GM23338 (cell line): ENCODE measurements around the gene TBX6. TPM values are rescaled to one million over a fixed set of nuclear protein-coding genes. Genes with fewer than 3 reads are reported as not detected.

Experiments used
- ATAC-seq: fragments of 200-7000 bp; cut with Tn5 transposase; 3 replicates; pipeline ENCODE4 v1.9.1; 2020
- DNase-seq: peaks from one replicate; pipeline ENCODE4 v3.0.0-alpha.2; 2015; ENCODE audit warnings: low spot score
- H2AFZ ChIP-seq: fragments of 200-600 bp; sonication (generic); 2 replicates; pipeline ENCODE4 v1.8.0; 2016; ENCODE audit warnings: antibody characterized with exemption, mild to moderate bottlenecking, moderate library complexity
- H3F3A ChIP-seq: fragments of 200-600 bp; sonication (generic); replicated peaks from 2 replicates; pipeline ENCODE4 v1.8.0; 2017; ENCODE audit warnings: antibody characterized with exemption, mixed run types, low read depth
- H3K27ac ChIP-seq: fragments of 200-600 bp; sonication (generic); 2 replicates; pipeline ENCODE4 v1.6.1; 2016; ENCODE audit warnings: low read depth
- H3K27me3 ChIP-seq: fragments of 200-600 bp; sonication (generic); 2 replicates; pipeline ENCODE4 v1.8.0; 2016; ENCODE audit warnings: mild to moderate bottlenecking, mixed run types, moderate library complexity; ENCODE audit not compliant: insufficient read depth
- H3K36me3 ChIP-seq: fragments of 200-600 bp; sonication (generic); 2 replicates; pipeline ENCODE4 v1.8.0; 2016; ENCODE audit warnings: mild to moderate bottlenecking; ENCODE audit not compliant: insufficient read depth
- H3K4me1 ChIP-seq: fragments of 200-600 bp; sonication (generic); 2 replicates; pipeline ENCODE4 v1.8.0; 2016; ENCODE audit warnings: mild to moderate bottlenecking, moderate library complexity; ENCODE audit not compliant: insufficient read depth
- H3K4me2 ChIP-seq: fragments of 200-600 bp; sonication (generic); 2 replicates; pipeline ENCODE4 v1.7.1; 2017; ENCODE audit warnings: mixed run types
- H3K4me3 ChIP-seq: fragments of 200-600 bp; sonication (generic); 2 replicates; pipeline ENCODE4 v1.6.1; 2016; ENCODE audit warnings: mixed run types
- H3K79me2 ChIP-seq: fragments of 200-600 bp; sonication (generic); replicated peaks from 2 replicates; pipeline ENCODE4 v1.8.0; 2017; ENCODE audit warnings: mild to moderate bottlenecking; ENCODE audit not compliant: insufficient read depth
- H3K9me2 ChIP-seq: fragments of 200-600 bp; sonication (generic); 2 replicates; pipeline ENCODE4 v1.8.0; 2017; ENCODE audit not compliant: insufficient read depth
- H4K20me1 ChIP-seq: fragments of 200-600 bp; sonication (generic); replicated peaks from 2 replicates; pipeline ENCODE4 v1.8.0; 2017; ENCODE audit warnings: mild to moderate bottlenecking; ENCODE audit not compliant: insufficient read depth
- H3K27ac Mint-ChIP-seq: 2 replicates; pipeline ENCODE4 v1.8.0; 2020; ENCODE audit warnings: inconsistent platforms, mild to moderate bottlenecking, moderate library complexity, mixed read lengths
- H3K27me3 Mint-ChIP-seq: 3 replicates; pipeline ENCODE4 v1.8.0; 2022; ENCODE audit warnings: low read depth, mild to moderate bottlenecking, moderate library complexity, mixed read lengths, inconsistent platforms; ENCODE audit not compliant: insufficient read depth, poor library complexity
- H3K36me3 Mint-ChIP-seq: 3 replicates; pipeline ENCODE4 v1.8.0; 2021; ENCODE audit warnings: low read depth, mild to moderate bottlenecking, inconsistent platforms, moderate library complexity, mixed read lengths
- H3K4me1 Mint-ChIP-seq: 3 replicates; pipeline ENCODE4 v1.8.0; 2020; ENCODE audit warnings: mild to moderate bottlenecking, inconsistent platforms, mixed read lengths
- H3K4me3 Mint-ChIP-seq: 3 replicates; pipeline ENCODE4 v1.8.0; 2021; ENCODE audit warnings: moderate library complexity, mild to moderate bottlenecking, inconsistent platforms, mixed read lengths
- H3K9me3 Mint-ChIP-seq: 3 replicates; pipeline ENCODE4 v1.8.0; 2020; ENCODE audit warnings: moderate library complexity, mild to moderate bottlenecking, inconsistent platforms, mixed read lengths
- CREB1 ChIP-seq: fragments of 250-450 bp; sonication (Bioruptor Pico); IDR thresholded peaks from 2 replicates; pipeline ENCODE4 v1.5.0; 2020; ENCODE audit warnings: low read depth, mild to moderate bottlenecking, moderate library complexity
- ETS1 ChIP-seq: IDR thresholded peaks from 2 replicates; pipeline ENCODE4 v1.6.1; 2016; ENCODE audit warnings: antibody characterized with exemption
- EZH2 ChIP-seq: fragments of 200-600 bp; sonication (generic); IDR thresholded peaks from one replicate; pipeline ENCODE4 v1.8.0; 2017; ENCODE audit warnings: antibody characterized with exemption, mild to moderate bottlenecking, low read depth; ENCODE audit not compliant: unreplicated experiment
- EZH2phosphoT487 ChIP-seq: fragments of 200-600 bp; sonication (generic); IDR thresholded peaks from one replicate; pipeline ENCODE4 v1.8.1; 2018; ENCODE audit warnings: antibody characterized with exemption; ENCODE audit not compliant: unreplicated experiment
- JUNB ChIP-seq: IDR thresholded peaks from one replicate; pipeline ENCODE4 v1.6.1; 2016; ENCODE audit warnings: antibody characterized with exemption; ENCODE audit not compliant: unreplicated experiment
- NANOG ChIP-seq: IDR thresholded peaks from 2 replicates; pipeline ENCODE4 v1.6.1; 2016; ENCODE audit warnings: antibody characterized with exemption, borderline replicate concordance
- POLR2AphosphoS5 ChIP-seq: IDR thresholded peaks from 2 replicates; pipeline ENCODE4 v1.6.1; 2016; ENCODE audit warnings: antibody characterized with exemption, low read depth
- STAT1 ChIP-seq: IDR thresholded peaks from one replicate; pipeline ENCODE4 v1.6.1; 2016; ENCODE audit warnings: antibody characterized with exemption; ENCODE audit not compliant: unreplicated experiment
- ZNF114 ChIP-seq: fragments of 250-450 bp; sonication (Bioruptor Pico); IDR thresholded peaks from 2 replicates; pipeline ENCODE4 v1.5.0; 2020; ENCODE audit warnings: mild to moderate bottlenecking, moderate library complexity
- ZNF331 ChIP-seq: fragments of 250-450 bp; sonication (Bioruptor Pico); IDR thresholded peaks from 2 replicates; pipeline ENCODE4 v1.5.0; 2020; ENCODE audit warnings: low read depth, mild to moderate bottlenecking, moderate library complexity
- ZNF462 ChIP-seq: fragments of 250-450 bp; sonication (Bioruptor Pico); IDR thresholded peaks from 2 replicates; pipeline ENCODE4 v1.5.0; 2020; ENCODE audit warnings: mild to moderate bottlenecking, moderate library complexity
- polyA plus RNA-seq: library from polyadenylated mRNA; unstranded; fragments of >200 nt; fragmentation: Nextera tagmentation; extraction: Ambion mirVana; gene quantifications from 2 replicates; pipeline ENCODE4 v1.2.1, GENCODE V29; 2016
- total RNA-seq: library from RNA; depleted of rRNA; stranded (reverse); fragments of >200 nt; shearing (Covaris generic); gene quantifications from 2 replicates; pipeline ENCODE4 v1.2.3, GENCODE V29; 2014
- TF ChIP-seq, protein P1 (sequence below), 2 experiments: fragments of 200-600 bp in 1 of 2; sonication (generic) in 1 of 2; conservative IDR thresholded peaks; 2 replicates each; pipeline versions ENCODE4 v1.5.1 to v1.6.1; 2016 to 2017; ENCODE audit warnings: antibody characterized with exemption in 2 of 2, low read depth in 2 of 2, mild to moderate bottlenecking in 2 of 2, moderate library complexity in 1 of 2
- TF ChIP-seq, protein P2 (sequence below): IDR thresholded peaks from one replicate; pipeline ENCODE4 v1.6.1; 2018; ENCODE audit warnings: antibody characterized with exemption; ENCODE audit not compliant: unreplicated experiment

TBX6 gene
- total and polyA plus RNA-seq, 2 experiments from 2014 or later = 1.1 to 2.4 TPM

GRCh38 chr16:30121741-30122571 is 30.2 kb upstream of the TBX6 start:
- H3K4me3 Mint-ChIP-seq = peak overlapping the region; percentile 82
- Histone ChIP-seq H3K27me3 (no peaks in the 10 kb centered on the region), H3K4me2 (peak overlapping the region; percentile 94), H3K27ac (no peak overlapping the region), H3F3A (no peaks in the 10 kb centered on the region), H3K79me2 (no peaks in the 10 kb centered on the region), H3K9me2 (no peaks in the 10 kb centered on the region), H2AFZ (peak overlapping the region; percentile 96), H3K36me3 (no peaks in the 10 kb centered on the region), H3K4me3 (peak overlapping the region; percentile 78), H3K4me1 (peaks cover 3% of the 10 kb centered on the region; the same call in 1 of the 2 replicates), H4K20me1 (no peaks in the 10 kb centered on the region)
- H3K36me3 Mint-ChIP-seq = no peaks in the 10 kb centered on the region
- no peak for TF ChIP-seq NANOG
- no peak for TF ChIP-seq ZNF114
- no peak for TF ChIP-seq JUNB
- TF ChIP-seq ZNF462 (CRISPR knock-in tag) = no peak
- TF ChIP-seq EZH2phosphoT487 = no peak
- TF ChIP-seq, protein P1, sequence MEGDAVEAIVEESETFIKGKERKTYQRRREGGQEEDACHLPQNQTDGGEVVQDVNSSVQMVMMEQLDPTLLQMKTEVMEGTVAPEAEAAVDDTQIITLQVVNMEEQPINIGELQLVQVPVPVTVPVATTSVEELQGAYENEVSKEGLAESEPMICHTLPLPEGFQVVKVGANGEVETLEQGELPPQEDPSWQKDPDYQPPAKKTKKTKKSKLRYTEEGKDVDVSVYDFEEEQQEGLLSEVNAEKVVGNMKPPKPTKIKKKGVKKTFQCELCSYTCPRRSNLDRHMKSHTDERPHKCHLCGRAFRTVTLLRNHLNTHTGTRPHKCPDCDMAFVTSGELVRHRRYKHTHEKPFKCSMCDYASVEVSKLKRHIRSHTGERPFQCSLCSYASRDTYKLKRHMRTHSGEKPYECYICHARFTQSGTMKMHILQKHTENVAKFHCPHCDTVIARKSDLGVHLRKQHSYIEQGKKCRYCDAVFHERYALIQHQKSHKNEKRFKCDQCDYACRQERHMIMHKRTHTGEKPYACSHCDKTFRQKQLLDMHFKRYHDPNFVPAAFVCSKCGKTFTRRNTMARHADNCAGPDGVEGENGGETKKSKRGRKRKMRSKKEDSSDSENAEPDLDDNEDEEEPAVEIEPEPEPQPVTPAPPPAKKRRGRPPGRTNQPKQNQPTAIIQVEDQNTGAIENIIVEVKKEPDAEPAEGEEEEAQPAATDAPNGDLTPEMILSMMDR (conservative IDR thresholded peaks at IDR 0.05; ENCODE audit: low read depth in 2 of 2) = no peak
- no peak for TF ChIP-seq ETS1
- TF ChIP-seq POLR2AphosphoS5 = no peak
- TF ChIP-seq ZNF331 = no peak
- TF ChIP-seq CREB1 = no peak
- no peak for TF ChIP-seq EZH2
- TF ChIP-seq STAT1 = no peak
- TF ChIP-seq, protein P2, sequence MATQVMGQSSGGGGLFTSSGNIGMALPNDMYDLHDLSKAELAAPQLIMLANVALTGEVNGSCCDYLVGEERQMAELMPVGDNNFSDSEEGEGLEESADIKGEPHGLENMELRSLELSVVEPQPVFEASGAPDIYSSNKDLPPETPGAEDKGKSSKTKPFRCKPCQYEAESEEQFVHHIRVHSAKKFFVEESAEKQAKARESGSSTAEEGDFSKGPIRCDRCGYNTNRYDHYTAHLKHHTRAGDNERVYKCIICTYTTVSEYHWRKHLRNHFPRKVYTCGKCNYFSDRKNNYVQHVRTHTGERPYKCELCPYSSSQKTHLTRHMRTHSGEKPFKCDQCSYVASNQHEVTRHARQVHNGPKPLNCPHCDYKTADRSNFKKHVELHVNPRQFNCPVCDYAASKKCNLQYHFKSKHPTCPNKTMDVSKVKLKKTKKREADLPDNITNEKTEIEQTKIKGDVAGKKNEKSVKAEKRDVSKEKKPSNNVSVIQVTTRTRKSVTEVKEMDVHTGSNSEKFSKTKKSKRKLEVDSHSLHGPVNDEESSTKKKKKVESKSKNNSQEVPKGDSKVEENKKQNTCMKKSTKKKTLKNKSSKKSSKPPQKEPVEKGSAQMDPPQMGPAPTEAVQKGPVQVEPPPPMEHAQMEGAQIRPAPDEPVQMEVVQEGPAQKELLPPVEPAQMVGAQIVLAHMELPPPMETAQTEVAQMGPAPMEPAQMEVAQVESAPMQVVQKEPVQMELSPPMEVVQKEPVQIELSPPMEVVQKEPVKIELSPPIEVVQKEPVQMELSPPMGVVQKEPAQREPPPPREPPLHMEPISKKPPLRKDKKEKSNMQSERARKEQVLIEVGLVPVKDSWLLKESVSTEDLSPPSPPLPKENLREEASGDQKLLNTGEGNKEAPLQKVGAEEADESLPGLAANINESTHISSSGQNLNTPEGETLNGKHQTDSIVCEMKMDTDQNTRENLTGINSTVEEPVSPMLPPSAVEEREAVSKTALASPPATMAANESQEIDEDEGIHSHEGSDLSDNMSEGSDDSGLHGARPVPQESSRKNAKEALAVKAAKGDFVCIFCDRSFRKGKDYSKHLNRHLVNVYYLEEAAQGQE = no peak
- no peaks in the 10 kb centered on the region for H3K9me3 Mint-ChIP-seq
- no peak overlapping the region for H3K27ac Mint-ChIP-seq
- H3K4me1 Mint-ChIP-seq = peaks cover 4% of the 10 kb centered on the region; the same call in 2 of the 3 replicates
- DNase-seq (no peak), ATAC-seq (peak; percentile 14)
- H3K27me3 Mint-ChIP-seq = peaks cover 12% of the 10 kb centered on the region
